Suprapubic skin (tissue), 4 donors: ENCODE data around the gene ICE2. TPM values are rescaled to one million over a fixed set of nuclear protein-coding genes. Genes with fewer than 3 reads are reported as not detected.
A peak's percentile ranks its signal among the peaks of the same experiment; 100 is the strongest.
"Not testable (repeated sequence)": the region's sequence is repeated elsewhere in the genome, so short reads cannot be mapped to it uniquely, and the experiment has no call there.

Source experiments
- DNase-seq, 2 donors: peaks; one replicate each; pipeline ENCODE4 v3.0.0-alpha.2; 2019; ENCODE audit warnings: low spot score in 2 of 2
- H3K27ac ChIP-seq: fragments of 200-600 bp; sonication (generic); one replicate; pipeline ENCODE4 v1.5.1; 2019
- H3K27me3 ChIP-seq: fragments of 200-600 bp; sonication (generic); one replicate; pipeline ENCODE4 v1.5.1; 2019
- H3K36me3 ChIP-seq: fragments of 200-600 bp; sonication (generic); one replicate; pipeline ENCODE4 v1.5.1; 2019
- H3K4me1 ChIP-seq: fragments of 200-600 bp; sonication (generic); one replicate; pipeline ENCODE4 v1.5.1; 2019
- H3K4me3 ChIP-seq: fragments of 200-600 bp; sonication (generic); one replicate; pipeline ENCODE4 v1.5.1; 2019; ENCODE audit warnings: mild to moderate bottlenecking
- H3K9me3 ChIP-seq: fragments of 200-600 bp; sonication (generic); one replicate; pipeline ENCODE4 v1.5.1; 2019
- CTCF ChIP-seq, 2 donors: fragments of 200-600 bp in 1 of 2; fragments of 450-650 bp in 1 of 2; sonication (generic) in 1 of 2; IDR thresholded peaks; one replicate each; pipeline ENCODE4 v1.5.1; 2016 to 2019; ENCODE audit warnings: antibody characterized with exemption in 2 of 2, mild to moderate bottlenecking in 1 of 2, moderate library complexity in 1 of 2
- EP300 ChIP-seq: sonication (generic); formaldehyde crosslinking; IDR thresholded peaks from one replicate; pipeline ENCODE4 v1.6.1; 2017; ENCODE audit warnings: antibody characterized with exemption
- POLR2A ChIP-seq, 2 donors: fragments of 450-650 bp; IDR thresholded peaks; one replicate each; pipeline ENCODE4 v1.6.1; 2017; ENCODE audit warnings: antibody characterized with exemption in 2 of 2, mild to moderate bottlenecking in 2 of 2, moderate library complexity in 2 of 2
- POLR2AphosphoS5 ChIP-seq, 3 donors: sonication (generic); formaldehyde crosslinking; IDR thresholded peaks; one replicate each; pipeline ENCODE4 v1.6.1; 2017; ENCODE audit warnings: antibody characterized with exemption in 3 of 3
- WGBS: methylation state at CpG from one replicate; pipeline ENCODE4 v1.1.5; 2018; 5-methylcytosine and 5-hydroxymethylcytosine counted together
- total RNA-seq, 4 donors: library from RNA; depleted of rRNA; stranded (reverse); fragments of >200 nt; gene quantifications; one replicate each; pipeline ENCODE4 v1.1.0, GENCODE V29; 2016

Gene ICE2
- total RNA-seq, 4 donors from 2014 or later = 11.9 to 35.2 (median 27.2) TPM

- 91% methylated on average over 3 of the region's 3 CpGs for WGBS
- no peaks in the 10 kb centered on the region for H3K36me3 ChIP-seq
- no peaks in the 10 kb centered on the region for H3K9me3 ChIP-seq
- peaks cover 24% of the 10 kb centered on the region for H3K4me1 ChIP-seq
- H3K27me3 ChIP-seq = no peaks in the 10 kb centered on the region
- no peak for DNase-seq
- TF ChIP-seq POLR2AphosphoS5 (IDR thresholded peaks at IDR 0.05) (no peak), CTCF (IDR thresholded peaks at IDR 0.05) (no peak), EP300 (no peak)
- no peak overlapping the region for H3K4me3 ChIP-seq
- no peak overlapping the region for H3K27ac ChIP-seq
Measured at GRCh38 chr15:60416484-60416883, 62.5 kb downstream of the ICE2 start.

- Histone ChIP-seq H3K27ac (peak overlapping the region; percentile 65), H3K4me1 (peaks cover 19% of the 10 kb centered on the region), H3K36me3 (no peaks in the 10 kb centered on the region), H3K27me3 (no peaks in the 10 kb centered on the region), H3K4me3 (no peak overlapping the region), H3K9me3 (no peaks in the 10 kb centered on the region)
- TF ChIP-seq CTCF (IDR thresholded peaks at IDR 0.05) = no peak
- no peak for TF ChIP-seq POLR2AphosphoS5 (IDR thresholded peaks at IDR 0.05)
- TF ChIP-seq POLR2A (IDR thresholded peaks at IDR 0.05) = no peak
- TF ChIP-seq EP300 = no peak
- 54% methylated on average over 10 of the region's 10 CpGs for WGBS
- DNase-seq = no peak
Measured at GRCh38 chr15:60414016-60414682, 64.8 kb downstream of the ICE2 start.

DNA sequence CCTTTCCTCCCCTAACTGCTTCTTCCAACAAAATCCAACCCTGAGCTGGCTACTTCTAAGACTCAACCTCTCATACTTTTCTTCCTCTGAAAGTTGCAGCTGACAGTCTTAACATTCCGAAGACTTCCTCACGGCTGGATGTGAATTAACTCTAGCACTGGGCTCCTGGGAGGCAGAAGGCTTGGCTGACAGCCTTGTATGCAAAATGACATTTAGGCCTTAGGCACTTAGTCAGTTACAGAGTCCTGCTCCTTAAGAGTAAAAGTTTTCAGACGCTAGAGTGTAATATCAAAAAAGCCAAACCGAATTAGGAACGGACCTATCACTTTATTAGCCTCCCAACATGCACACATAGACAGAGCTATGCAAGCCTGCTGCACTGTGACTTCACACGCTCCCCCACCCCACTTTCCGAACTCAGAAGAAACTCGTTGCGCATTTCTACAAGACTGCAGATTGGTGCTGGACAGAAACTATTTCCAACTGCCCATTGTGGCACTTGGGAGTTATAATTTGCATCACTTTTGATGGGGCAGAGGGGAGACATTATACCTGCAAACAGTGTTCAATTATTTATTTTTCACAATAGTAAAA lies 65.6 kb downstream of the ICE2 start:
- WGBS = 43% methylated on average over 8 of the region's 9 CpGs
- Histone ChIP-seq H3K27me3 (no peaks in the 10 kb centered on the region), H3K9me3 (no peaks in the 10 kb centered on the region), H3K4me3 (no peak overlapping the region), H3K4me1 (peaks cover 26% of the 10 kb centered on the region), H3K36me3 (no peaks in the 10 kb centered on the region), H3K27ac (peak overlapping the region; percentile 65)
- TF ChIP-seq POLR2A (IDR thresholded peaks at IDR 0.05) = no peak
- no peak for TF ChIP-seq POLR2AphosphoS5 (IDR thresholded peaks at IDR 0.05)
- no peak for TF ChIP-seq EP300
- TF ChIP-seq CTCF (IDR thresholded peaks at IDR 0.05) = no peak
- no peak for DNase-seq

DNA sequence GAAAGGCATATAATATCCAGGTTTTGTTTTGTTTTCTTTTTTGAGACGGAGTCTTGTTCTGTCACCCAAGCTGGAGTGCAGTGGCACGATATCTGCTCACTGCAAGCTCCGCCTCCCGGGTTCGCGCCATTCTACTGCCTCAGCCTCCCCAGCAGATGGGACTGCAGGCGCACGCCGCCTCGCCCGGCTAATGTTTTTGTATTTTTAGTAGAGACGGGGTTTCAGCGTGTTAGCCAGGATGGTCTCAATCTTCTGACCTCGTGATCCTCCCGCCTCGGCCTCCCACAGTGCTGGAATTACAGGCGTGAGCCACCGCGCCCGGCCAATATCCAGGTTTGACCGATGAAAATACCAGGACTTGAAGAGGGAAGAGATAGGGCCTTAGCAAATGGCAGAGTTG lies 66.1 kb downstream of the ICE2 start:
- Histone ChIP-seq H3K4me1 (peaks cover 31% of the 10 kb centered on the region), H3K27ac (peak overlapping the region; percentile 65)
- H3K9me3 ChIP-seq, H3K36me3 ChIP-seq, DNase-seq, H3K27me3 ChIP-seq, H3K4me3 ChIP-seq: not testable (repeated sequence)
- 90% methylated on average over 21 of the region's 21 CpGs for WGBS

GRCh38 chr15:60411774-60412425 lies 67.0 kb downstream of the ICE2 start:
- WGBS = 83% methylated on average over 9 of the region's 9 CpGs
- Histone ChIP-seq H3K27me3 (no peaks in the 10 kb centered on the region), H3K9me3 (no peaks in the 10 kb centered on the region), H3K4me3 (no peak overlapping the region), H3K27ac (no peak overlapping the region), H3K36me3 (no peaks in the 10 kb centered on the region), H3K4me1 (peaks cover 40% of the 10 kb centered on the region)
- no peak for DNase-seq
- TF ChIP-seq CTCF (IDR thresholded peaks at IDR 0.05) = no peak

DNA sequence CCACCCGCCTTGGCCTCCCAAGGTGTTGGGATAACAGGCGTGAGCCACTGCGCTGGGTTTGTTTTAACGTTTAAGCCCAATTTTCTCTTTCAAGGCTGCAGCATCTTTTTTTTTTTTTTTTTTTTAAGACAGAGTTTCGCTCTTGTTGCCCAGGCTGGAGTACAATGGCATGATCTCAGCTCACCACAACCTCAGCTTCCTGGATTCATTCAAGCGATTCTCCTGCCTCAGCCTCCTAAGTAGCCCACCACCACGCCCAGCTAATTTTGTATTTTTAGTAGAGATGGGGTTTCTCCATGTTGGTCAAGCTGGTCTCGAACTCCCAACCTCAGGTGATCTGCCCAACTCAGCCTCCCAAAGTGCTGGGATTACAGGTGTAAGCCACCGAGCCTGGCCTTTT lies 68.6 kb downstream of the ICE2 start:
- not testable (repeated sequence) for H3K4me3 ChIP-seq, DNase-seq, H3K36me3 ChIP-seq, H3K27me3 ChIP-seq, H3K27ac ChIP-seq, H3K9me3 ChIP-seq
- H3K4me1 ChIP-seq = peaks cover 46% of the 10 kb centered on the region
- 95% methylated on average over 9 of the region's 9 CpGs for WGBS
